G401 (cell line): Measurements from ENCODE around the gene NTF4. TPM values are rescaled to one million over a fixed set of nuclear protein-coding genes. Genes with fewer than 3 reads are reported as not detected.
A peak's percentile ranks its signal among the peaks of the same experiment; 100 is the strongest.

ENCODE experiments used
- DNase-seq: peaks from one replicate; pipeline ENCODE4 v3.0.0-alpha.2; 2015; ENCODE audit warnings: low spot score
- in situ Hi-C: cut with HindIII; loops from 2 replicates; pipeline ENCODE4 v1.10.0; 2016; ENCODE audit warnings: low sequenced_read_pairs, mixed read lengths
- total RNA-seq: library from RNA; depleted of rRNA; stranded (reverse); fragments of >200 nt; shearing (Covaris generic); gene quantifications from 2 replicates; pipeline ENCODE4 v1.2.3, GENCODE V29; 2014; rRNA removed

Gene NTF4
- 11.5 and 18.3 TPM in 2 replicates for total RNA-seq

- peak; percentile 23 for DNase-seq
- in situ Hi-C loops: no loop called here
These were observed at the start of gene NTF4 for GRCh38 chr19:49064768-49065611. NTF4 (minus strand) TSS chr19:49064818; CDS start chr19:49061997, 2,821 bp downstream.

GRCh38 chr19:49113762-49114629 lies 49.4 kb upstream of the NTF4 start, which contains the start of gene LIN7B:
LIN7B (plus strand) TSS chr19:49114370; CDS start chr19:49114405, 35 bp downstream.
- peak; percentile 67 for DNase-seq
- in situ Hi-C loops: no loop called here

GRCh38 chr19:49111218-49111998 lies 46.8 kb upstream of the NTF4 start:
- in situ Hi-C loops: no loop called here

GRCh38 chr19:49110567-49110966 lies 45.9 kb upstream of the NTF4 start:
- in situ Hi-C loops: no loop called here
- no peak for DNase-seq

More at GRCh38 chr19:49111218-49111998, 46.8 kb upstream of the NTF4 start:
- no peak for DNase-seq

- in situ Hi-C loops: no loop called here
- DNase-seq: no peak
These were observed 45.1 kb upstream of the NTF4 start for GRCh38 chr19:49109569-49110233.

- in situ Hi-C loops: no loop called here
- no peak for DNase-seq
These were observed 44.4 kb upstream of the NTF4 start for GRCh38 chr19:49109051-49109450.

- in situ Hi-C loops: no loop called here
These were observed 43.2 kb upstream of the NTF4 start for GRCh38 chr19:49107625-49108459.

GRCh38 chr19:49106648-49107135 lies 42.1 kb upstream of the NTF4 start:
- in situ Hi-C loops: no loop called here
- peak; percentile 74 for DNase-seq

More at GRCh38 chr19:49107625-49108459, 43.2 kb upstream of the NTF4 start:
- no peak for DNase-seq

- no peak for DNase-seq
- in situ Hi-C loops: no loop called here
These were observed 39.7 kb upstream of the NTF4 start for GRCh38 chr19:49104229-49104864.

- in situ Hi-C loops: no loop called here
- DNase-seq: no peak
These were observed 38.9 kb upstream of the NTF4 start for GRCh38 chr19:49103331-49104085.

- in situ Hi-C loops: no loop called here
- DNase-seq: no peak
These were observed 37.7 kb upstream of the NTF4 start for GRCh38 chr19:49102303-49102702.

GRCh38 chr19:49101160-49101559 lies 36.5 kb upstream of the NTF4 start:
- DNase-seq: no peak
- in situ Hi-C loops: no loop called here

GRCh38 chr19:49098795-49099194 lies 34.2 kb upstream of the NTF4 start:
- DNase-seq: no peak
- in situ Hi-C loops: no loop called here

GRCh38 chr19:49097453-49098288 lies 33.1 kb upstream of the NTF4 start:
- in situ Hi-C loops: no loop called here
- DNase-seq: peak; percentile 82
